Smooth muscle cell of the brain vasculature (primary cell): ENCODE data around the gene NUP50.
A peak's percentile ranks its signal among the peaks of the same experiment; 100 is the strongest.

Source experiments
- DNase-seq: peaks from one replicate; pipeline ENCODE4 v3.0.0-alpha.2; 2012; ENCODE audit warnings: low read depth, low spot score

NUP50 gene

DNA sequence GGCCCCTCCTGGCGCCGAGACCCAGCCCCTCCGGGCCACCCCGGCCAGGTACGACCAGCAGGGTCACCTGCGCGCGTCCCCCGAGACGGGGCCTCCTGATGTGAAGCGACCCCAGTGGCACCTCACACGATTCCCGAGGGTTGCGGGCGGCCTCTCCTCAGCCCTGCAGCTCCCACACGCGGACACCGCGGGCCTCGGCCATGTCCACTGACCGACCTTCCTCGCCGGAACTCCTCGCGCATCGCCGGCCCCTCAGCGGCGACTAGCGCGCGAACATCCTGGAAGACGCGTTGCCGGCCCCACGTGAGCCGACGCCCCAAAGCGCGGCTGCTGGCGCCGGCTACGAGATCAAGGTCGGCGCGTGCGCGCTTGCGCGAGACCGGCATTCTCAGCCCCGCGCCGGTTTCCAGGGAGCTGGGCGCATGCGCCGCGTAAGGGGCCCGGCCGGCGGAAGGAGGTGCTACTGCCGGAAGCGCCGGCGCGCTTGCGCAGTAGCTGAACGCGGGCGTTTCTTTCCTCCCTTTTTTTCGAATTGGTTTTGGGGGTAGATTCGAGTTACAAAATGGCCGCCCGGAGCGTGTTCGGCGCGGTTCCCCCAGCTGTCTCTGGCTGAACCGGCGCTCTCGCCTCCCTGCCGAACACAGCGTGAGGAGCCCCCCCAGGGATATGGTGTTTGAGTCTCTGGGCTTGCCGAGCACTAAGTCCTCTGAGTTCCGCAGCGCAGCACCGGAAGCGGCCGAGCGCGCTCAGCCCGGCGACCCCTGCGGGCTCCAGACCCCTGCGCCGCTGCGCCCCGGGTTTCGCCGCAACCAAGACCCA lies at the start of gene NUP50:
Gene NUP50, plus strand, starts transcription at position 475 of the 819 bp plus-strand sequence. CDS start 4,253 bp downstream, outside the sequence.
- peak; percentile 89 for DNase-seq

GRCh38 chr22:45120440-45120839 lies 43.3 kb upstream of the NUP50 start:
- no peak for DNase-seq

- no peak for DNase-seq
These were observed 42.8 kb upstream of the NUP50 start for GRCh38 chr22:45120931-45121330.

- no peak for DNase-seq
These were observed 39.4 kb upstream of the NUP50 start for GRCh38 chr22:45124176-45124847.

GRCh38 chr22:45125188-45125587 lies 38.5 kb upstream of the NUP50 start:
- DNase-seq = peak; percentile 1

DNA sequence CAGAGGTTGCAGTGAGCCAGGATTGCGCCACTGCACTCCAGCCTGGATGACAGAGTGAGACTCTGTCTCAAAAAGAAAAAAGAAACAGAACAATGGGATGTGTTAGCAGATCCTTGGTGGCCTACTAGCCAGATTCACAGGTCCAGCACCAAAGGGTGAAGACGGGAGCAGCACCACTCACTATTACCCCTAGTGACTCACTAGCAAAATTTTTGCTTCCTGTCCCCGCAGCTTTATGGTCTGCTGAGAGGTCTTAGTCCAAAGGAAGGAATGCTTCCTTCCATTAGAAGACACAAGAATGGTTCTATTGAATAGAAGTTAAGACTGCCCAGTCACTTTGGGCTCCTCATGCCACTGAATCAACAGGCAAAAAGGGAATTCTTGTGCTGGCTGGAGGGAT lies 35.9 kb upstream of the NUP50 start:
- DNase-seq = no peak

DNA sequence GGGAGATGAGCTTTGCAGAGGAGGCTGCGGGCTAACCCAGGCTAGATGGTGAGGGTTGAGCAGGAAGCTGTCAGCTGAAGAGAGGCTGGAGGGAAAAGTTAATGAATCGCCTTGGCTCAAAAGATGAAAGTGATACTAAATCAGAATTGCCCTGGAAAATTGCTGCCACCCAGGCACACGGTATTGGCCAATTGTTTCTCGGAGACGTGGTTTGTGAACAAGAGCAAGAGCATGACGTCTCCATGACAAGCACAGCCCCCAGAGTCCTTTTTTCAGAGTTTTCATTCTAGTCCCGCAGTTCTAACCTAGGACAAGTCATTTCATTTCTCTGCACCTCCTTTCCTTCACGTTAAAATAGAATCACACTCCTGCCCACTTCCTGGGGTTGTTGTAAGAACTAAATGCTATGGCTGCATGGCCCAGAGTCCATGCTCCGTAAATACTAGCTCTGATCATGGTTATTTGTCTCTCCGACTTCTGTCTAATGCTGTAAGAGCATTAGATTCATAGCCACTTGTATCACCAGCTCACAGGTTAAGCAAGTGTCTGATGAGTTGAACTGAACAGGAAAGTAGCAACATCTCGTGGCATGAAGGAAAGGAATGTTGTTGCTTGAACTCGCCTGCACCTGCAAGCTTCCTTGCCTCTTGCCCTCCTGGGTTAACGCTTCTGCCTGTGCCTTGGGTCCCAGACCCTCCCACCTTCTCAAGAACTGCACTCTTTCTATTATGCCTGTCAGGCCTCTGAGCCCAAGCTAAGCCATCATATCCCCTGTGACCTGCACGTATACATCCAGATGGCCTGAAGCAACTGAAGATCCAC lies 33.8 kb upstream of the NUP50 start:
- DNase-seq = no peak

DNA sequence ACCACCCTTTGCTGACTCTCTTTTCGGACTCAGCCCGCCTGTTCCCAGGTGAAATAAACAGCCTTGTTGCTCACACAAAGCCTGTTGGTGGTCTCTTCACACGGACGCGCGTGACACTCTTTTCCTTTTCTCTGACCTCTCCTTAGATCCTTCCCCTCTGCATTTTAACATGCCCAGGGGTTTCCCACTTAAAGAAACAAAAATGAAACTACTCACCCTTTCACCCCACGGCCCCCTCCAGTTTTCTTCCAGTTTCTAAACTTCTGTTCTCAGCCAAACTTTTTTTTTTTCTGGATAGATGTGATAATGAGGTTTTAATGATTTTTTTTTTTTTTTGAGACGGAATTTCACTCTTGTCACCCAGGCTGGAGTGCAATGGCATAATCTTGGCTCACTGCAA lies 32.8 kb upstream of the NUP50 start:
- DNase-seq = no peak

DNA sequence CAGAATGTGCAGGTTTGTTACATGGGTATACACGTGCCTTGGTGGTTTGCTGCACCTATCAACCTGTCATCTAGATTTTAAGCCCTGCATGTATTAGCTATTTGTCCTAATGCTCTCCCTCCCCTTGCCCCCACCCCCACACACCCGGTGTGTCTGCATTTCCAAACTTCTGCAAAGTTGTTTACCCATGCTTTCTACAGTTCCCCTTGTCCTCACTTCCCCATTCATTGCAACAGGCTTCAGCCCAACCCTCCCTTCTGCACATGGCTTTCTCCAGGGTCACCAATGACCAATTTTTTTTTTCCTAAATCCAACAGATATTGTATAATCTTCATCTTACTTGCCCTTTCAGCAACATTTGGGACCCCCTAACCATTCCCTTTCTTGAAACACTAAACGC lies 32.0 kb upstream of the NUP50 start:
- DNase-seq = no peak

GRCh38 chr22:45134313-45134712 lies 29.4 kb upstream of the NUP50 start:
- no peak for DNase-seq

DNA sequence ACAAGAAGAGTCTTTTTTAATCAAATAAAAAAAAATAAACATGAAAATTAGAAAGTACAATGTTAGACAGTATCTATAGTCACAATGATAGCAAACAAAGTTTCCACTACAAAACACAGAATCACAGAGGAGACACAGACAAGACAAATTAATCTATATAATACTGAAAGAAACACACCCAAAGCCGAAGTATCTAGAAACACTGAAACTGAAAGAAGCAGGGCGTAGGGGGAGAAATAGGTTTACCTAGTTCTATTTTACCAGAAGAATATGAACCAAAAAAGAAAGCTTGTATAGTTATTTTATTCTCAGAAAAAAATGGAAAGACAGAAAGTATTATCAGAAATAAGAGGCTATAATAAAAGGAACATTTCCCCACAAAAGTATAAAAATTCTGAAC lies 27.1 kb upstream of the NUP50 start:
- no peak for DNase-seq

GRCh38 chr22:45139693-45140092 lies 24.0 kb upstream of the NUP50 start:
- DNase-seq = no peak

GRCh38 chr22:45142376-45142775 lies 21.3 kb upstream of the NUP50 start:
- no peak for DNase-seq

- DNase-seq = no peak
These were observed 18.8 kb upstream of the NUP50 start for GRCh38 chr22:45144916-45145315.

DNA sequence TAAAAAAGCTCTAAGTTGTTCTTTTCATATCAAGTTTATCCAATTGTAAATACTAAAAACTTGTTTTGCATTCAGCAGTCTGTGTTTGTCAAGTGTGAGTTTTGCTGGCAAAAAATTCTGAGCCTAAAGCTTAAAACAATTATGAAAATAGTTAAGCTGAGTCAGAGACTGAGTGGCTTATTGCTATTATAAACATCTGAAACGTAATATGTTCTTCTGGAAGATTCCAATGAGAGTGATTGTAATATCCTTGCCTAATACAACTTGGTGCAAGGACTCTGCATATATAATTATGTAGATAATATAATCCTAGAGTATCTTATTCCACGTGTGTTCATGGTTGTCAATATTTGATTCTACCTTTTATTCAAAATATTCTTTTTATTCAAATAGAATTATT lies 14.1 kb upstream of the NUP50 start:
- no peak for DNase-seq

DNA sequence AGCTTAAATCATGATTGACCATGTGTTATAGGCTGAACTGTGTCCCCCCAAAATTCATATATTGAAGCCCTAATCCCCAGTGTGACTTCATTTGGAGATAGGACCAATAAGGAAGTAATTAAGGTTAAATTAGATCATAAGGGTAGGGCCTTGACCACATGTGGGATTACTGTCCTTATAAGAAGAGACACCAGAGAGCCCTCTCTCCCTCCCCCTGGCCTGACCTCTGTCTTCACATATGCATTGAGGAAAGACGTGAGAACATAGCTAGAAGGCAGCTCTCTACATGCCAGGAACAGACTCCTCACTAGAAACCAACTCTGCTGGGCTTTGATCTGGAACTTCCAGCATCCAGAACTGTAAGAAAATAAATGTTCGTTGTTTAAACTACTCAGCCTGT lies 13.6 kb upstream of the NUP50 start:
- DNase-seq = no peak

GRCh38 chr22:45151503-45151902 lies 12.2 kb upstream of the NUP50 start:
- no peak for DNase-seq

DNA sequence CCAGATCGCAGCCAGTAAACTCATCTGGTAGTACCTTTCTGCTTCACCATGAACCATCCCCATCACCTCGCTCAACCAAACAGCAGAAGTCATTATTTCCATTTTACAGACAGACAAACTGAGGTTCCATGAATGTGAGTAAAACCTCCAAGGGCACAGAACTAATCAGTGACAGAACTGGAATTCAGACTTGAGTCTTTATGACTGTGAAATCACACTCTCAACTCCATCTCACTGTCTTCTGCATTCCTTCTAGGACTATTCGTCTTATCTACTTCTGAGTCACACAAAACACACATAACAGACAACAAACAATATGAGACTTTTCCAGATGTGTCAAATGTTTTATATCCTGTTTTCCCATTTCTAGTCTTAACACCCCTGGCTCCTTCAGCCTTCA lies 9.3 kb upstream of the NUP50 start:
- no peak for DNase-seq

GRCh38 chr22:45155050-45155840 lies 8.5 kb upstream of the NUP50 start:
- DNase-seq = no peak

DNA sequence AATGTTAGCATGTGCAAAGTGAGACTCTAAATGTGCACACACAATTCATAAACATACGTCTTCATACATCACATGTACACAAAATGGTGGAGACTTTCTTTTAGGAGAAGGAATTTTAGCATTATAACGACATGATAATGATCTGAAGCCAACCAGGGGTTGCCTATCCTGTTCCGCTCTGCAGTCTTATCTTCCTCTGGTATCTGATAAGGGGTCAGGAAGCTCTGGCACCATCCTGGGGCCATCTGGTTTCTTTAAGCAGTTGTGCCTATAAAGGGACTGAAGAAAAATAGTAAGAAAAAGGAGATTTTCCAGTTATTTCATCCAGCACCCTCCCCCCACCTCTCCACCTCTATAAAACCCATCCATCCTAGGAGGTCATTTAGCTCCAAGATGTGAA lies 5.8 kb upstream of the NUP50 start:
- no peak for DNase-seq

DNA sequence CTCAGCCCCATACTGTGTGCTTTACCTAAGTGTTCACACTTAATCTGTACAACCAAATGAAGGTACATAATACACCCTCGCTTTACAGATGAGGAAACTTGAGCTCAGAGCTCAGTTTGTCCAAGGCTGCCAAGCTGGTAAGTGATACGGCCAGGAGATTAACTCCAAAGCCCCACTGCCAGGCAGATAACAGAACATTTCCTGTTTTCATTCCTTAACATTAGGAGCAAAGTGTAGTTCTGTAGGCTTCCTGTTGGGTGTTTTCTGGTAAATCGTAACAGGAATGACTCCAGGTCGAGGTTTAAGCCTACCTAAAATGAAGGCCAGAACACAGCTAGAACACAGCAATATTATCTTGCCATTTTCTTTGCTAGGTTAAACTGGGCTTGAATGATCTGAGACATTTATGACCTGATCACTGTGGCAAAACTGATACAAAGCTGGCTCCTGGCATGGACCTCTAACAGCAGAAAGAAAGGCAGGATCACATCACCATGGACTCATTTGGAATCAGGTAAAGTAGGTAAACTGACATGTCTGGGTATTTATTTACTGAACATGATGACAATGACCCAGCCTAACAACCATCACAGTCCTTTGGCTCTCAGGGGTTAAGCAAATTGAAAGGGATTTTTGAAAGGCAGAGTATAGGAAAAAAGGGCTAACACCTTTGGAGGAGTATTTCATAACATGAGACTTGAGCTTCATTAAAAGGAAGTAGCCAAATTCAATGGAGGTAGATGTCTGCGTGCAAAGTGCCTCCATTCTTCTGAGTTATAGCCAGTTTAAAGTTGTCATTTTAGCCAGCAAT lies 3.9 kb upstream of the NUP50 start:
- no peak for DNase-seq
